GM19351 (cell line): ENCODE results near the gene PNMT.
"Not testable (repeated sequence)": the region's sequence is repeated elsewhere in the genome, so short reads cannot be mapped to it uniquely, and the experiment has no call there.

Source experiments
- ATAC-seq: cut with Tn5 transposase; IDR thresholded peaks from one replicate; pipeline ENCODE4 v1.9.1; 2021; ENCODE audit warnings: mild to moderate bottlenecking, moderate library complexity; ENCODE audit not compliant: unreplicated experiment

The PNMT gene

DNA sequence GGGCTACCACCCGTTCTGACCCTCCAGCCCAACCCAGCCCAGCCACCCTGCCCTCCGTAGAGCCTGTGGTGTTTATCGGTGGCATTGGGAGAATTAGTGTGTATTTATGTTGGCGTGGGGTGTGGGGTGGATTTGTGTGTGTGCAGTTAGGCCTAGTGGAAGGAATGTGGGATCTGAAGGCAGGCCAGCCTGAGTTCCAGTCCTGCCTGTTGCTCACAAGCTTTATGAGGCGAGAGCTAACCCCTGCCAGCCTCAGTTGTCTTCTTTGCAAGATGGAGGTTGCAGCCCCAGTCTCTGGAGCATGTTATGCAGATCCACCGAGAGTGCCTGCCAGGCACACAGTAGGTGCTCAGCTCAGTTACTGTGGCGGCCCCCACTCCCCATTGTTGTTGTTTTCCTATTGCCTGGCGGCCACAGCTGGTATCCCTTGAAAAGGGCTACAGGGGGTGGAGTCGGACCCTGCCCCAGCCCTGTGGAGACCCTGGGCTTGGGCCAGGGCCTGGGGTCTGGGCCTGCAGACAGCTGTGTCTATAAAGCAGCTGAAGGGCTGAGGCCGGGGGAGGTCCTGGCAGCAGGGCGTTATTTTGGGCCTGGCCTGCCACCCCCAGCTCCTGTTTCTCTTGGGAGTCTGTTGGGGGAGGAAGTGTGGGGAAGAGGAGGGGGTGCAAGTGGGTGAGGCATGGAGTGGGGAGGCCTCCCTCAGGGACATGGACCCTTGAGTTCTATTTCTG lies 36.7 kb downstream of the PNMT start:
- no peak for ATAC-seq

GRCh38 chr17:39705786-39706348 lies 37.6 kb downstream of the PNMT start:
- ATAC-seq: no peak

GRCh38 chr17:39706383-39706782 lies 38.1 kb downstream of the PNMT start:
- no peak for ATAC-seq

DNA sequence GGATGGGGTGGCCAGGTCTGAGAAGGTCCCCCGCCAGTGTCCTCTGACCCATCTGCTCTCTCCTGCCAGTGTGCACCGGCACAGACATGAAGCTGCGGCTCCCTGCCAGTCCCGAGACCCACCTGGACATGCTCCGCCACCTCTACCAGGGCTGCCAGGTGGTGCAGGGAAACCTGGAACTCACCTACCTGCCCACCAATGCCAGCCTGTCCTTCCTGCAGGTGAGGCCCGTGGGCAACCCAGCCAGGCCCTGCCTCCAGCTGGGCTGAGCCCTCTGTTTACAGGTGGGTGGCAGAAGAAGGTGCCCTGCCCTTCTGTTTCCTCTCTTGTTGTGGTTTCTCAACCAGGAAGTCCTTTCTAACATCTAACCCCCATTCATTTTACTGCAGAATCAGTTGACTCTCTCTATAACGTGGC lies 38.7 kb downstream of the PNMT start:
- ATAC-seq: no peak

DNA sequence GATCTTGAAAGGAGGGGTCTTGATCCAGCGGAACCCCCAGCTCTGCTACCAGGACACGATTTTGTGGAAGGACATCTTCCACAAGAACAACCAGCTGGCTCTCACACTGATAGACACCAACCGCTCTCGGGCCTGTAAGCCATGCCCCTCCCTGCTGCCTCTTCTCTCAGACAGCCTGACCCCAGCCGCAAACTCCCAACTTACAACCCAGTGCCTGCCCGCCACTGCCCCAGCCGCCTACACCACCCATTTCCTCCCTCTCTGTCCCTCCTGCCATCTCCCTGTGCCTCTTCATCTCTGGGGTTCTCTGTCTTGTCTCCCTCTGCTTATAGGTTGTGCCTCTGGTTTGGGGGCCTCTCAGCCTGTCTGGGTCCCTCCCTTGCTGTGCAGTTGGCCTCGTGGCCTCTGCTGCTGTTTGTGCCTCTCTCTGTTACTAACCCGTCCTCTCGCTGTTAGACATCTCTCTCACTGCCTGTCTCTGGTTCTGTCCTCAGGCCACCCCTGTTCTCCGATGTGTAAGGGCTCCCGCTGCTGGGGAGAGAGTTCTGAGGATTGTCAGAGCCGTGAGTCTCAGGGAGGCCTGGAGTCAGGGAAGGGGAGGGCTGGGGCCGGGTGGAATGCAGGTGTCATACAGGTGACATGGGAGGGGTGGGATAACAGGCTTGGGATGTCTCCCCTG lies 41.2 kb downstream of the PNMT start:
- ATAC-seq: no peak

- ATAC-seq: no peak
These were observed 42.0 kb downstream of the PNMT start for GRCh38 chr17:39709998-39710964.

- ATAC-seq: not testable (repeated sequence)
These were observed 42.8 kb downstream of the PNMT start for GRCh38 chr17:39711071-39711470.

GRCh38 chr17:39711851-39712250 lies 43.6 kb downstream of the PNMT start:
- ATAC-seq: no peak

- ATAC-seq: no peak
These were observed 46.0 kb downstream of the PNMT start for GRCh38 chr17:39714234-39714633.

DNA sequence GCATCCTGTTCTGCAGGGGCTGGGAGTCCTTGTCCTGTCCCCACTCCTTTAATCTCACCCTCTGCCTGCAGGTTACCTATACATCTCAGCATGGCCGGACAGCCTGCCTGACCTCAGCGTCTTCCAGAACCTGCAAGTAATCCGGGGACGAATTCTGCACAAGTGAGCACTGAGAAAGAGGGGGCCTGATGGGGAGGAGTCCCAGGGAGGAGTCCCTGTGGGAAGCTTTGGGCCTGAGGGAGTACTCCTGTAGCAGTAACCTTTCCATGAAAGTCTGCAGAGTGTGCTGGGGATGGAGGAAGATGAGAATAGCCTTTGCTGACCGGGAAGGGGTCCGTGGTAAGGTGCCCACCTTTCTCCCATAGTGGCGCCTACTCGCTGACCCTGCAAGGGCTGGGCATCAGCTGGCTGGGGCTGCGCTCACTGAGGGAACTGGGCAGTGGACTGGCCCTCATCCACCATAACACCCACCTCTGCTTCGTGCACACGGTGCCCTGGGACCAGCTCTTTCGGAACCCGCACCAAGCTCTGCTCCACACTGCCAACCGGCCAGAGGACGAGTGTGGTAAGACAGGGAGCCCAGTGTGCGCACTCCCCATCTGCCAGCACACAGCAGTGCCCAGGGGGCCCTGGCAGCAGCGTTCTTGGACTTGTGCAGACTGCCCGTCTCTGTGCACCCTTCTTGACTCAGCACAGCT lies 47.3 kb downstream of the PNMT start:
- ATAC-seq: no peak

DNA sequence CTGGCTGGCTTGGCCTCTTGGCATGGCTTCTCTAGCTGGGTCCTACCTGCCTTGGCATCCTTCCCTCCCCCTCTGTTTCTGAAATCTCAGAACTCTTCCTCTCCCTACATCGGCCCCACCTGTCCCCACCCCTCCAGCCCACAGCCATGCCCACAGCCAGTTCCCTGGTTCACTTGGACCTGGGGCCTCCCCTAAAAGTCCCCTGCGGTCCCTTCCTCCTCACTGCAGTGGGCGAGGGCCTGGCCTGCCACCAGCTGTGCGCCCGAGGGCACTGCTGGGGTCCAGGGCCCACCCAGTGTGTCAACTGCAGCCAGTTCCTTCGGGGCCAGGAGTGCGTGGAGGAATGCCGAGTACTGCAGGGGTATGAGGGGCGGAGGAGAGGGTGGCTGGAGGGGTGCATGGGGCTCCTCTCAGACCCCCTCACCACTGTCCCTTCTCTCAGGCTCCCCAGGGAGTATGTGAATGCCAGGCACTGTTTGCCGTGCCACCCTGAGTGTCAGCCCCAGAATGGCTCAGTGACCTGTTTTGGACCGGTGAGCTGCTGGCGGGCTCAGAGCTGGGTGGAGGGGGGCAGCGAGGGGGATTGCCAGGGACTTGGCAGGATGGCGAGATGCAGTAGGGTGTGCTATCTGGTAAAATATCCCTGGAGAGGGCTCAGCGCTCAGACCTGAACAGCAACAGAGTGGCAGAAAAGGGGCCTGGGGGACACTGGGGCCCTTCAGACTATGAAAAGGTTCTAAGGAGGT lies 48.0 kb downstream of the PNMT start:
- no peak for ATAC-seq

- no peak for ATAC-seq
These were observed 48.8 kb downstream of the PNMT start for GRCh38 chr17:39716879-39717536.

DNA sequence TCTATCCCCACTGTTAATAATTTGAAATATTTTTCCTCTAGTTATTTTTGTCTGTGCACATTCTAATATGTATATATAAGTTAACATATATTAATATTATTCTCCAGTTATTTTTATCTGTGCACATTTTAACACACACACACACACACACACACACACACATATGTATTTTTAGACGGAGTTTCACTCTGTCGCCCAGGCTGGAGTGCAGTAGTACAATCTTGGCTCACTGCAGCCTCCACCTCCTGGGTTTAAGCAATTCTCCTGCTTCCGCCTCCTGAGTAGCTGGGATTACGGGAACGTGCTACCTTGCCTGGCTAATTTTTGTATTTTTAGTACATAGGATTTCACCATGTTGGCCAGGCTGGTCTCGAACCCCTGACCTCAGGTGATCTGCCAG lies 49.4 kb downstream of the PNMT start:
- ATAC-seq: no peak

DNA sequence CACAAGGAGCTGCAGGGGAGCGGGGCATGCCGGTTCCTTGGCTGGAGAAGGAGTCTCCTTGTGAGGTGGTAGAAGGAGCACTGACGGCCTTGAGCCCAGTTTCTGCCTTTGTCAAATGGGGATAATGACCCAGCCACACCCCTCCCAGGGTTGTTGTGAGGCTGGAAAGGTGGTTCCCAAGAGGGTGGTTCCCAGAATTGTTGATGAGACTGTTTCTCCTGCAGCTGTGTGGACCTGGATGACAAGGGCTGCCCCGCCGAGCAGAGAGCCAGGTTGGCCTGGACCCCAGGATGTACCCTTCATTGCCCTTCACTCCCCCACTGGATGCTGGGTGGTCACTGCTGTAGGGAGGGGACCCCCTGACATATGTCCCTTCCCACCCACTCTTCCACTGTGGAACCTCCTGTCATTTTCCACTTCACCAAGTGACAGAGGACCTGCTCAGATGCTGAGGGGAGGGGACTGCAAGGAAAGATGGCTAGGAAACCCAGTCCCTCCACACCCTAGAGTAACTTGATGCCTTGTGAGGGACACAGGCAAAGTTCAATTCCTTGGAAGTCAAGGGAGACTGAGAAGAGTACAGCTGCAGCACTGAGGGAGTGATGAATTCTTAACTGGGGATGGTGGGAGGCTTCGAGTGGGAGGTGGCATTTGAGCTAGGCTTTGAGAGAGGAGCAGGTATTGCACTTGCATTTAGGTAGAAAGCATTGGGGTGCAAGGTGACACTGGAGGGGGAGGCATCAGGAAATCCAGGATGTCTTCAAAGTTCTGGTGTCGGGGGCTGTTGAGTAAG lies 51.5 kb downstream of the PNMT start:
- ATAC-seq: no peak
